Nephron progenitor cell (in vitro differentiated cells): ENCODE results near the gene ZBTB24.

Experiments
- DNase-seq: peaks from one replicate; pipeline ENCODE4 v3.0.0; 2021
- H3K27ac Mint-ChIP-seq: 2 replicates; pipeline ENCODE4 v1.8.0; 2021; ENCODE audit warnings: mild to moderate bottlenecking, moderate library complexity, mixed read lengths
- H3K27me3 Mint-ChIP-seq: 2 replicates; pipeline ENCODE4 v1.8.0; 2021; ENCODE audit warnings: mild to moderate bottlenecking, low read depth, mixed read lengths; ENCODE audit not compliant: poor library complexity
- H3K36me3 Mint-ChIP-seq: 2 replicates; pipeline ENCODE4 v1.8.0; 2021; ENCODE audit warnings: low read depth, mixed read lengths
- H3K4me1 Mint-ChIP-seq: 2 replicates; pipeline ENCODE4 v1.8.0; 2021; ENCODE audit warnings: mixed read lengths
- H3K4me3 Mint-ChIP-seq: 2 replicates; pipeline ENCODE4 v1.8.0; 2021; ENCODE audit warnings: mild to moderate bottlenecking, moderate library complexity, mixed read lengths
- H3K9me3 Mint-ChIP-seq: 2 replicates; pipeline ENCODE4 v1.8.0; 2021; ENCODE audit warnings: mild to moderate bottlenecking, moderate library complexity, mixed read lengths
- TF ChIP-seq, protein P1 (sequence below): fragments of 200-600 bp; sonication (generic); IDR thresholded peaks from 2 replicates; pipeline ENCODE4 v1.5.0; 2021; ENCODE audit warnings: antibody characterized with exemption

ZBTB24 gene

DNA sequence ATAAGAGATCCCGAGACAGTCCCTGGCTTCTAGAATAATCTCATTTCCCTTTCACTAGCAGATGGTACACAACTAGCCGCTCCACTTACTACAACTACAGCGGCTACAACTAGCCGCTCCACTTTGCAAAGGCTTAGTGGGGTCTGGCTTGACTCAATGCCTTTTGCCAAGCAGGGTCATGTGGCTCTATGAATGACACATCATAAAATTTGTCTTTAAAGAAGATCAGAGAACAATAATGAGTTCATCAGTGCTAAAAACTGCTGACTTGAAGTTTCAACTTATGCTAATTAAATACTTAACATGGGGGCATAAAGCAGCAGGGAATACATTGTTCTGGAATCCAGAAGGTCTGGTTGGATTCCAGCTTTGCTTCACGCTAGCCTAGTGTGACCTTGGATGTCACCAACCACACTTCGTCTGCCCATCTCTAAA, 25.4 kb downstream of the ZBTB24 start:
- Mint-ChIP-seq H3K27me3 (peaks cover 9% of the 10 kb centered on the region), H3K4me3 (no peak overlapping the region), H3K9me3 (peaks cover 3% of the 10 kb centered on the region), H3K27ac (no peak overlapping the region), H3K4me1 (peaks cover 26% of the 10 kb centered on the region), H3K36me3 (peaks cover 10% of the 10 kb centered on the region)
- TF ChIP-seq, protein P1, sequence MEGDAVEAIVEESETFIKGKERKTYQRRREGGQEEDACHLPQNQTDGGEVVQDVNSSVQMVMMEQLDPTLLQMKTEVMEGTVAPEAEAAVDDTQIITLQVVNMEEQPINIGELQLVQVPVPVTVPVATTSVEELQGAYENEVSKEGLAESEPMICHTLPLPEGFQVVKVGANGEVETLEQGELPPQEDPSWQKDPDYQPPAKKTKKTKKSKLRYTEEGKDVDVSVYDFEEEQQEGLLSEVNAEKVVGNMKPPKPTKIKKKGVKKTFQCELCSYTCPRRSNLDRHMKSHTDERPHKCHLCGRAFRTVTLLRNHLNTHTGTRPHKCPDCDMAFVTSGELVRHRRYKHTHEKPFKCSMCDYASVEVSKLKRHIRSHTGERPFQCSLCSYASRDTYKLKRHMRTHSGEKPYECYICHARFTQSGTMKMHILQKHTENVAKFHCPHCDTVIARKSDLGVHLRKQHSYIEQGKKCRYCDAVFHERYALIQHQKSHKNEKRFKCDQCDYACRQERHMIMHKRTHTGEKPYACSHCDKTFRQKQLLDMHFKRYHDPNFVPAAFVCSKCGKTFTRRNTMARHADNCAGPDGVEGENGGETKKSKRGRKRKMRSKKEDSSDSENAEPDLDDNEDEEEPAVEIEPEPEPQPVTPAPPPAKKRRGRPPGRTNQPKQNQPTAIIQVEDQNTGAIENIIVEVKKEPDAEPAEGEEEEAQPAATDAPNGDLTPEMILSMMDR, result no peak
- no peak for DNase-seq

DNA sequence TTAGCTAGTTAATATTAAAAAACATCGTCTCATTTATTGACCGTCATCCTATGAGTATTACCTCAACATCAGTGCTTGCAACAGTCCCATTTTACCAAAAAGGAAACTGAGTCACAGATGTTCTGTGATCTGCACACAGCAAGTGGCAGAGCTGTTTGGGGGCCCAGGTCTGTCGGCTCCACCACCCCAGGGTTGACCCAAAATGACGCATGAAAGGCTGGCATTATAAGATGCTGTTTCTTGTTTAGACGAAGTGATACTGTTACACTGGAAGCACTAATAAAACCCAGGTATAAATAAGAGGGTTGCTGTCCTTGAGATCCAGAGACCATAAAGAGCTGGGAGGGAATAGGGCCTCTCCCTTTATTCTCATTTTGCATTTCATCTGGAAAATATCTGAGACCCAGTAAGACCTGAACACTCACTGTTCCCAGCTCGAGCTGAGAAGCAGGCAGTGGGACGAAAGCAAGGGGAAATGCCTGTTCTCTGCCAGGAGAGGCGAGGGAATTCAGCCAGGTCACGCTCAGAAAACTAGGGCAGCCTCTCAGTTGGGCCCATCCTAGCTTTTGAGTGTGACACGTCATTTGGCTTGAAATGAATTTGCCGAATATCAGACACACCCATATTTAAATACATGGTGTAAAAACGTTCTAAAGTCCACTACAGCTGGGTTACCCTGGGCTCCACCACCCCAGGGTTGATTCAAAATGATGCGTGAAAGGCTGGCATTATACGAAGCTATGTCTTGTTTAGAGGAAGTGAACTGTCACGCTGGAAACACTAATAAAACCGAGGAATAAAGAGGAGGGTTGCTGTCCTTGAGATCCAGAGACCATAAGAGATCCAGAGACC, 26.1 kb downstream of the ZBTB24 start:
- H3K27me3 Mint-ChIP-seq, result peaks cover 9% of the 10 kb centered on the region
- peaks cover 26% of the 10 kb centered on the region for H3K4me1 Mint-ChIP-seq
- peak overlapping the region; percentile 78 for H3K4me3 Mint-ChIP-seq
- H3K36me3 Mint-ChIP-seq, result peaks cover 4% of the 10 kb centered on the region
- TF ChIP-seq, protein P1, result no peak
- H3K27ac Mint-ChIP-seq, result no peak overlapping the region
- peaks cover 2% of the 10 kb centered on the region for H3K9me3 Mint-ChIP-seq
- DNase-seq, result no peak

DNA sequence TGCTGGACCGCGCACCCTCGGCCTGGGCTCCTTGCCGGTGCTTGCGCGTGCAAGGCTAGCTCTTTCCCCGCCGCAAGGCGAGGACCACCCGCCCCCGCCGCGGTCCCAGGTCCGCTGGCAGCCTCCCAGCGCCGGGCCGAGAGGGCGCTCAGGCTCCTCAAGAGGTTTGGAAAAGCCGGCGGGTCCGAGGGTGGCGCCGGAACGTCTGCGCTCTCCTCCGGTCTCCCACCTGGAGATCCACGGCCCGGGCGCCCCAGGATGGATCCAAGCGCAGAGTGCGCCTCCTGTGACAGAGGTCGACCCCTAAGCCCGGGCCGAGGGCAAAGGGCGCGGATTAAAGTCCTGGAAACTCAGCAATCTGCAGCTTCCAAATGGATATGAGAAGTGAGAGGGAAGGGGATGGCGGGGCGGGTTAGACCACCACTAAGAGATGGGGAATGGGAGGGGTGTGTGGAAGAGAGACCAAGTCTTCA, 26.9 kb downstream of the ZBTB24 start:
- Mint-ChIP-seq H3K4me1 (peaks cover 26% of the 10 kb centered on the region), H3K27ac (no peak overlapping the region), H3K9me3 (no peaks in the 10 kb centered on the region), H3K4me3 (peak overlapping the region; percentile 78), H3K27me3 (peaks cover 9% of the 10 kb centered on the region), H3K36me3 (no peaks in the 10 kb centered on the region)
- TF ChIP-seq, protein P1, result no peak
- DNase-seq, result no peak

DNA sequence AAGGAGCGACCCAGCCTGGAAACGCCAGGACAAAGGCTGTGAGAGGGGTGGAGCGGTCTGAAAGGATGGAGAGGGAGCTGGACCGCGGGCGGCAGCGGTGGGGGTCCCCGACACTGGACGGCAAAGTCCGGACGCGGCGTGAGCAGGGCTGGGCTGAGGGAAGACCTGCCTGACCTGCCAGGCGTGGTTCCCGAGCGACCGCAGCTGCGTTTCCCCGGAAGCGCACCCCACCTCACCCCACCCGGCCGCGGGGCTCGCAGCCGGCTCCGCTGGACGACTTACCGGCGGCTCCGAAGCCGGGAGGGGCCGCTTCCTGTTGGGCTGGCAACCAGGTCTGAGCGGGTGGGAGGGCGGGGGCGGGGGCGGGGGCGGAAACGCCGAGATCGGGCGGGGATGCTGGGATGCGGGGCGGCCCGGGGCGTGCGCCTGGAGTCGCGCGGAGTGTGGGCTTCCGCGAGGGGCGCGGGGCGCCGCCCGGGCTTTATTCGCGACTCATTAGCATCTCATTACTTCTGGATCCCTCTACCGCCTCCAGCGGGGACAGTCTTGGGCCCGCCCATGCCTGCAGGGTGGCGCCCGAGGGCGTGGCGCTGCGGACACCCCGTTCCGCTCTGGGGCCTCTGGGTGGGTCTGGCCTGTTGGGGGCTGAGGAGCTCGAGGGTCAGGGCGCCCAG, 27.4 kb downstream of the ZBTB24 start, which contains the start of gene MICAL1:
MICAL1 (minus strand) TSS at position 336 of the 674 bp plus-strand sequence. CDS start 1,576 bp downstream, outside the sequence.
- TF ChIP-seq, protein P1, result peak; percentile 16
- Mint-ChIP-seq H3K4me3 (peak within 1 kb of the TSS; percentile 98), H3K4me1 (peaks cover 26% of the 10 kb centered on the region), H3K9me3 (no peaks in the 10 kb centered on the region), H3K27me3 (peaks cover 9% of the 10 kb centered on the region), H3K27ac (peak within 1 kb of the TSS; percentile 54), H3K36me3 (peaks cover 4% of the 10 kb centered on the region)
- peak; percentile 73 for DNase-seq

DNA sequence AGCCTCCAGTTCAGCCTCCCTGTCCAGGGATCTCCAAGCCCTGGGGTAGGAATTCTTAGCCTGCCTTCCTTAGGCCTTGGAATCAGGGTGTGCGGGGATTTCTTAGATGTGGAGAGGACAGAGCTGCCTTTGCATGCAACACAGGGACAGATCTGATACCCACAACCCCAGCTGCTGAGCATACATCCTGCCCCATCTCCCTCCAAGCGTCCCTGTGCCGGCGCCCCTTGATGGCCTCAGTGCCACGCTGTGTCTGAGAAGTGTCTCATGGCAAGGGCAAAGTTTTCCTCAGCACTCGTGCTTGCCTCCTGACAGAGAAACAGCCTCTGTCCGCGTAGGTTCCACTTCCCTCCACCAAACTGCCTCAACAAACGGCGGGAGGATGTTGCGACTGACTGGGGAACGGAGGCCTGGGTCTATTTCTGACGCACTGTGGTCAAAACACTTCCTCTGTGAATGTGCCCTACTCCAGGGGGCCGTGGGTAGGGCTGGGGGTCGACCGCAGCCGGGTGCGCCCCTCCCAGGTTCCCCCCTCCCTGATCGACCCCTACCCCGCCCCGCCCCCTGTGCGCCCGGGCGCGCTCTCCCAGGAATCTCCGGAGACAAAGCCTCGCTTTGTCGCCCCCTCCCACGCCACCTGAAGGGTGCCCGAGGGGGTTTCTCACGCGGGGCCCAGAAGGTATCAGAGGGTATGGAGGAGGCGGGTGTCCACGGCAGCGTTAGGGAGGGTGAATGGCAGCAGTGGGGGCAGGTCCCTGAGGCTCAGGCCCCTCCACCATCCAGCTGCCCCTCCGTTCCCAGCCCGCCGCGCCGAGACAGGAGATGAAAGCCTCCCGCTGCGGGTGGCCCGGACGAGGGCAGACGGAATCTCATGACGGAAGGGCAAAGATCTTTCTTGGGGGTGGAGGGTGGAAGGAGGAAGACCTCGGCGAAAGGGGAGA, 28.3 kb downstream of the ZBTB24 start:
- H3K4me3 Mint-ChIP-seq, result peak overlapping the region; percentile 98
- peaks cover 26% of the 10 kb centered on the region for H3K4me1 Mint-ChIP-seq
- TF ChIP-seq, protein P1, result no peak
- peaks cover 9% of the 10 kb centered on the region for H3K27me3 Mint-ChIP-seq
- DNase-seq, result peak; percentile 56
- no peaks in the 10 kb centered on the region for H3K9me3 Mint-ChIP-seq
- H3K36me3 Mint-ChIP-seq, result peaks cover 4% of the 10 kb centered on the region
- H3K27ac Mint-ChIP-seq, result peak overlapping the region; percentile 54
